GM12878 (cell line): ENCODE results near the gene ACVR1. TPM values are rescaled to one million over a fixed set of nuclear protein-coding genes. Genes with fewer than 3 reads are reported as not detected.

ENCODE experiments used
- ATAC-seq: fragments of 200-7000 bp; cut with Tn5 transposase; 3 replicates; pipeline ENCODE4 v1.9.1; 2020; ENCODE audit warnings: mild to moderate bottlenecking, moderate library complexity
- BruUV-seq: library from RNA; stranded (reverse); fragments of 400-500 nt; replicated peaks from 2 replicates; lab custom pipeline; 2021; lab: Mats Ljungman, UMichigan
- CTCF ChIA-PET: fragments of 300-600 bp; sonication (Branson Sonifier 250); formaldehyde crosslinking; extraction: SDS; loops from one replicate; lab custom pipeline; 2021; ENCODE audit warnings: inconsistent platforms; lab: Yijun Ruan, JAX
- POLR2A ChIA-PET: fragments of 350-600 bp; formaldehyde crosslinking; extraction: SDS; loops from one replicate; lab custom pipeline; 2021; ENCODE audit warnings: inconsistent platforms; lab: Charles Lee
- RAD21 ChIA-PET: fragments of 300-600 bp; sonication (Branson Sonifier 250); formaldehyde crosslinking; loops from one replicate; lab custom pipeline; 2023; ENCODE audit warnings: antibody characterized with exemption; ENCODE audit not compliant: unreplicated experiment; lab: Charles Lee
- SMC1A ChIA-PET: fragments of 300-600 bp; sonication (Branson Sonifier 250); formaldehyde crosslinking; loops from one replicate; lab custom pipeline; 2023; ENCODE audit not compliant: unreplicated experiment, uncharacterized antibody; lab: Charles Lee
- DNase-seq: peaks from one replicate; pipeline ENCODE4 v3.0.0-alpha.2; 2011; ENCODE audit warnings: low read depth, low spot score
- FAIRE-seq: peaks from 3 replicates; lab custom pipeline; 2011; peaks lifted over from hg19 to GRCh38; lab: Jason Lieb, UNC
- H2AFZ ChIP-seq: 2 replicates; pipeline ENCODE4 v1.6.0; 2011; ENCODE audit warnings: low read depth, low read length, control low read depth; ENCODE audit not compliant: control insufficient read depth
- H3K27ac ChIP-seq: 2 replicates; pipeline ENCODE4 v1.5.1; 2011; ENCODE audit warnings: control low read depth; ENCODE audit not compliant: control insufficient read depth, insufficient read depth
- H3K27me3 ChIP-seq, 2 experiments: replicated peaks in 1 of 2; 2 replicates each; pipeline versions ENCODE4 v1.6.0 to v1.6.1; 2011; ENCODE audit warnings: low read length in 1 of 2; ENCODE audit not compliant: control insufficient read depth in 2 of 2, insufficient read depth in 2 of 2
- H3K36me3 ChIP-seq, 2 experiments: 2 replicates each; pipeline ENCODE4 v1.5.1; 2011; ENCODE audit warnings: low read length in 1 of 2; ENCODE audit not compliant: control insufficient read depth in 2 of 2, insufficient read depth in 2 of 2
- H3K4me1 ChIP-seq: 2 replicates; pipeline ENCODE4 v1.6.1; 2011; ENCODE audit warnings: mild to moderate bottlenecking, low read length, moderate library complexity, mixed read lengths; ENCODE audit not compliant: control insufficient read depth, insufficient read depth
- H3K4me2 ChIP-seq: 2 replicates; pipeline ENCODE4 v1.6.0; 2011; ENCODE audit warnings: control low read depth; ENCODE audit not compliant: control insufficient read depth, insufficient read depth
- H3K4me3 ChIP-seq: fragments of 200-600 bp; sonication (generic); 2 replicates; pipeline ENCODE4 v1.5.1; 2016
- H3K79me2 ChIP-seq: 2 replicates; pipeline ENCODE4 v1.6.0; 2011; ENCODE audit warnings: low read length; ENCODE audit not compliant: control insufficient read depth, insufficient read depth
- H3K9ac ChIP-seq: 2 replicates; pipeline ENCODE4 v1.8.0; 2011; ENCODE audit warnings: low read length, control low read depth, mixed read lengths; ENCODE audit not compliant: control insufficient read depth, insufficient read depth
- H3K9me3 ChIP-seq: replicated peaks from 3 replicates; pipeline ENCODE4 v1.5.1; 2011; ENCODE audit warnings: mild to moderate bottlenecking, low read length; ENCODE audit not compliant: control insufficient read depth, insufficient read depth
- H4K20me1 ChIP-seq: 2 replicates; pipeline ENCODE4 v1.6.0; 2011; ENCODE audit not compliant: control insufficient read depth, insufficient read depth
- MTA3 ChIP-seq: IDR thresholded peaks from 2 replicates; pipeline ENCODE4 v1.6.1; 2012; ENCODE audit warnings: low read length, inconsistent platforms, borderline replicate concordance
- NBN ChIP-seq: fragments of 450-650 bp; IDR thresholded peaks from 2 replicates; pipeline ENCODE4 v1.6.1; 2016
- NFIC ChIP-seq: IDR thresholded peaks from 2 replicates; pipeline ENCODE4 v1.6.1; 2012; ENCODE audit warnings: low read depth, mild to moderate bottlenecking, inconsistent platforms, low read length, moderate library complexity
- NFYB ChIP-seq: IDR thresholded peaks from 2 replicates; pipeline ENCODE4 v1.6.1; 2011; ENCODE audit warnings: low read depth, mild to moderate bottlenecking, low read length, improper control_type of control experiment, moderate library complexity; ENCODE audit not compliant: insufficient read depth
- RAD51 ChIP-seq: fragments of 450-650 bp; IDR thresholded peaks from 2 replicates; pipeline ENCODE4 v1.6.1; 2016; ENCODE audit warnings: moderate library complexity, mild to moderate bottlenecking, inconsistent platforms
- RELB ChIP-seq: fragments of 450-650 bp; IDR thresholded peaks from 2 replicates; pipeline ENCODE4 v1.6.1; 2017; ENCODE audit warnings: low read depth, mild to moderate bottlenecking, moderate library complexity
- SMC3 ChIP-seq: IDR thresholded peaks from 2 replicates; pipeline ENCODE4 v1.6.1; 2011; ENCODE audit warnings: low read length, improper control_type of control experiment, borderline replicate concordance
- SPI1 ChIP-seq: IDR thresholded peaks from 2 replicates; pipeline ENCODE4 v1.6.1; 2011; ENCODE audit warnings: low read depth, mild to moderate bottlenecking, low read length, moderate library complexity, borderline replicate concordance; ENCODE audit not compliant: insufficient read depth
- SRF ChIP-seq, 2 experiments: IDR thresholded peaks; 2 replicates each; pipeline ENCODE4 v1.6.1; 2011; ENCODE audit warnings: low read depth in 2 of 2, low read length in 2 of 2, mild to moderate bottlenecking in 1 of 2, moderate library complexity in 1 of 2
- USF1 ChIP-seq: IDR thresholded peaks from 2 replicates; pipeline ENCODE4 v1.6.1; 2011; ENCODE audit warnings: borderline replicate concordance, low read depth, mild to moderate bottlenecking, moderate library complexity, mixed read lengths, low read length; ENCODE audit not compliant: insufficient read depth; ENCODE audit errors: extremely low read length
- YBX1 ChIP-seq: fragments of 450-650 bp; IDR thresholded peaks from 2 replicates; pipeline ENCODE4 v1.6.1; 2016; ENCODE audit warnings: antibody characterized with exemption
- ZNF592 ChIP-seq: fragments of 450-650 bp; IDR thresholded peaks from 2 replicates; pipeline ENCODE4 v1.6.1; 2017; ENCODE audit warnings: mild to moderate bottlenecking, moderate library complexity
- WGBS: methylation state at CpG from one replicate; pipeline ENCODE4 v1.1.6; 2016; ENCODE audit warnings: low lambda C conversion rate; ENCODE audit not compliant: insufficient replicate concordance, insufficient coverage; ENCODE audit errors: missing lambda C conversion rate; 5-methylcytosine and 5-hydroxymethylcytosine counted together
- in situ Hi-C: fragments of 300-500 bp; cut with MboI; formaldehyde crosslinking; loops from 9 replicates; pipeline ENCODE4 v1.14.3; 2018; ENCODE audit warnings: mixed read lengths
- intact Hi-C: fragments of 100-400 bp; cut with micrococcal nuclease; formaldehyde crosslinking; loops from one replicate; pipeline ENCODE4 v1.14.2; 2022; ENCODE audit not compliant: unreplicated experiment
- polyA plus RNA-seq, 11 experiments: library from polyadenylated mRNA; depleted of rRNA in 4 of 11; unstranded in 6 of 11; stranded (reverse) in 5 of 11; fragments of >200 nt; fragmentation: Nextera tagmentation in 4 of 11; fragmentation: Illumina TruSeq in 1 of 11; extraction: Ambion mirVana in 4 of 11; extraction: Trizol in 1 of 11; gene quantifications; 1 replicate in 1 of 11; 2 replicates in 10 of 11; pipeline versions ENCODE4 v1.2.1 to v1.2.3, GENCODE V29; 2011 to 2016; ENCODE audit warnings: inconsistent platforms in 2 of 11, missing spikeins in 2 of 11, low read depth in 1 of 11
- total RNA-seq, 4 experiments: library from RNA; depleted of rRNA in 3 of 4; stranded (reverse); fragments of >200 nt in 3 of 4; fragmentation: Illumina TruSeq in 1 of 4; extraction: Trizol in 1 of 4; gene quantifications; 2 replicates each; pipeline versions ENCODE4 v1.2.1 to v1.2.3, GENCODE V29; 2013 to 2021
- TF ChIP-seq, protein P1 (sequence below): IDR thresholded peaks from 2 replicates; pipeline ENCODE4 v1.6.1; 2012; ENCODE audit warnings: improper control_type of control experiment, low read depth, low read length; ENCODE audit not compliant: insufficient replicate concordance

Gene ACVR1
- total and polyA plus RNA-seq, 10 of the 15 experiments (the other 5 are each of a cell fraction or from before 2014, with no cell fraction given) = 0.06 to 0.24 (median 0.14) TPM; not detected in 4

GRCh38 chr2:157743051-157743450 lies 133.1 kb downstream of the ACVR1 start:
- no peaks in the 10 kb centered on the region; the same call in 2 of the 3 replicates for H3K9me3 ChIP-seq
- ChIA-PET SMC1A (no interaction called here), RAD21 (no interaction called here), CTCF (no interaction called here), POLR2A (no interaction called here)
- H3K36me3 ChIP-seq = no peaks in the 10 kb centered on the region
- H4K20me1 ChIP-seq = no peaks in the 10 kb centered on the region
- 0% methylated on average over 2 of the region's 2 CpGs for WGBS
- no TSS peak for BruUV-seq
- H3K4me1 ChIP-seq = peaks cover 4% of the 10 kb centered on the region
- ATAC-seq (peak; percentile 52), DNase-seq (peak; percentile 41), FAIRE-seq (no peak)
- H2AFZ ChIP-seq = no peak overlapping the region
- peak overlapping the region; percentile 31; the same call in 1 of the 2 replicates for H3K4me2 ChIP-seq
- H3K79me2 ChIP-seq = no peaks in the 10 kb centered on the region
- in situ Hi-C loops = no loop called here
- no peak overlapping the region for H3K9ac ChIP-seq
- no peak overlapping the region for H3K27ac ChIP-seq
- no peak overlapping the region for H3K4me3 ChIP-seq
- H3K27me3 ChIP-seq = no peaks in the 10 kb centered on the region
- intact Hi-C loops = no loop called here
- TF ChIP-seq MTA3 (no peak), ZNF592 (no peak), SRF (IDR thresholded peaks at IDR 0.05; ENCODE audit: low read depth in 2 of 2, low read length in 2 of 2) (no peak), RELB (no peak), YBX1 (no peak), SMC3 (no peak), NBN (no peak), NFIC (peak; percentile 76), SPI1 (no peak), NFYB (no peak), USF1 (no peak), RAD51 (no peak)
- TF ChIP-seq, protein P1, sequence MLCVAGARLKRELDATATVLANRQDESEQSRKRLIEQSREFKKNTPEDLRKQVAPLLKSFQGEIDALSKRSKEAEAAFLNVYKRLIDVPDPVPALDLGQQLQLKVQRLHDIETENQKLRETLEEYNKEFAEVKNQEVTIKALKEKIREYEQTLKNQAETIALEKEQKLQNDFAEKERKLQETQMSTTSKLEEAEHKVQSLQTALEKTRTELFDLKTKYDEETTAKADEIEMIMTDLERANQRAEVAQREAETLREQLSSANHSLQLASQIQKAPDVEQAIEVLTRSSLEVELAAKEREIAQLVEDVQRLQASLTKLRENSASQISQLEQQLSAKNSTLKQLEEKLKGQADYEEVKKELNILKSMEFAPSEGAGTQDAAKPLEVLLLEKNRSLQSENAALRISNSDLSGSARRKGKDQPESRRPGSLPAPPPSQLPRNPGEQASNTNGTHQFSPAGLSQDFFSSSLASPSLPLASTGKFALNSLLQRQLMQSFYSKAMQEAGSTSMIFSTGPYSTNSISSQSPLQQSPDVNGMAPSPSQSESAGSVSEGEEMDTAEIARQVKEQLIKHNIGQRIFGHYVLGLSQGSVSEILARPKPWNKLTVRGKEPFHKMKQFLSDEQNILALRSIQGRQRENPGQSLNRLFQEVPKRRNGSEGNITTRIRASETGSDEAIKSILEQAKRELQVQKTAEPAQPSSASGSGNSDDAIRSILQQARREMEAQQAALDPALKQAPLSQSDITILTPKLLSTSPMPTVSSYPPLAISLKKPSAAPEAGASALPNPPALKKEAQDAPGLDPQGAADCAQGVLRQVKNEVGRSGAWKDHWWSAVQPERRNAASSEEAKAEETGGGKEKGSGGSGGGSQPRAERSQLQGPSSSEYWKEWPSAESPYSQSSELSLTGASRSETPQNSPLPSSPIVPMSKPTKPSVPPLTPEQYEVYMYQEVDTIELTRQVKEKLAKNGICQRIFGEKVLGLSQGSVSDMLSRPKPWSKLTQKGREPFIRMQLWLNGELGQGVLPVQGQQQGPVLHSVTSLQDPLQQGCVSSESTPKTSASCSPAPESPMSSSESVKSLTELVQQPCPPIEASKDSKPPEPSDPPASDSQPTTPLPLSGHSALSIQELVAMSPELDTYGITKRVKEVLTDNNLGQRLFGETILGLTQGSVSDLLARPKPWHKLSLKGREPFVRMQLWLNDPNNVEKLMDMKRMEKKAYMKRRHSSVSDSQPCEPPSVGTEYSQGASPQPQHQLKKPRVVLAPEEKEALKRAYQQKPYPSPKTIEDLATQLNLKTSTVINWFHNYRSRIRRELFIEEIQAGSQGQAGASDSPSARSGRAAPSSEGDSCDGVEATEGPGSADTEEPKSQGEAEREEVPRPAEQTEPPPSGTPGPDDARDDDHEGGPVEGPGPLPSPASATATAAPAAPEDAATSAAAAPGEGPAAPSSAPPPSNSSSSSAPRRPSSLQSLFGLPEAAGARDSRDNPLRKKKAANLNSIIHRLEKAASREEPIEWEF = no peak
